ENCODE results near the gene PITHD1. TPM values are rescaled to one million over a fixed set of nuclear protein-coding genes. Genes with fewer than 3 reads are reported as not detected.

The PITHD1 gene
- total and polyA plus RNA-seq, 2 of the 8 experiments (the other 6 are each of a cell fraction or from before 2014, with no cell fraction given): 67.4 to 68.8 TPM

- no peak for TF ChIP-seq ASH2L (IDR thresholded peaks at IDR 0.05; ENCODE audit: low read length)
- no peak for TF ChIP-seq ATF2 (IDR thresholded peaks at IDR 0.05; ENCODE audit: low read length)
- no peak for TF ChIP-seq ATF3 (IDR thresholded peaks at IDR 0.05; ENCODE audit: insufficient read depth, low read depth, low read length)
- no peak for TF ChIP-seq YY1 (IDR thresholded peaks at IDR 0.05; ENCODE audit: low read depth, low read length)
- no peak for TF ChIP-seq CBX5 (IDR thresholded peaks at IDR 0.05; ENCODE audit: low read depth, low read length)
- no peak for TF ChIP-seq CTBP2 (IDR thresholded peaks at IDR 0.05; ENCODE audit: borderline replicate concordance, insufficient read depth, insufficient read length, low read length)
These were observed 46.5 kb downstream of the PITHD1 start (continued) for GRCh38 chr1:23824711-23825075.
